ENCODE measurements around the gene TIMP2. TPM values are rescaled to one million over a fixed set of nuclear protein-coding genes. Genes with fewer than 3 reads are reported as not detected.

Gene TIMP2
- total and polyA plus RNA-seq, 2 donors (not counting 3 experiments of a cell fraction or from before 2014, with no cell fraction given): 138 to 318 TPM

DNA sequence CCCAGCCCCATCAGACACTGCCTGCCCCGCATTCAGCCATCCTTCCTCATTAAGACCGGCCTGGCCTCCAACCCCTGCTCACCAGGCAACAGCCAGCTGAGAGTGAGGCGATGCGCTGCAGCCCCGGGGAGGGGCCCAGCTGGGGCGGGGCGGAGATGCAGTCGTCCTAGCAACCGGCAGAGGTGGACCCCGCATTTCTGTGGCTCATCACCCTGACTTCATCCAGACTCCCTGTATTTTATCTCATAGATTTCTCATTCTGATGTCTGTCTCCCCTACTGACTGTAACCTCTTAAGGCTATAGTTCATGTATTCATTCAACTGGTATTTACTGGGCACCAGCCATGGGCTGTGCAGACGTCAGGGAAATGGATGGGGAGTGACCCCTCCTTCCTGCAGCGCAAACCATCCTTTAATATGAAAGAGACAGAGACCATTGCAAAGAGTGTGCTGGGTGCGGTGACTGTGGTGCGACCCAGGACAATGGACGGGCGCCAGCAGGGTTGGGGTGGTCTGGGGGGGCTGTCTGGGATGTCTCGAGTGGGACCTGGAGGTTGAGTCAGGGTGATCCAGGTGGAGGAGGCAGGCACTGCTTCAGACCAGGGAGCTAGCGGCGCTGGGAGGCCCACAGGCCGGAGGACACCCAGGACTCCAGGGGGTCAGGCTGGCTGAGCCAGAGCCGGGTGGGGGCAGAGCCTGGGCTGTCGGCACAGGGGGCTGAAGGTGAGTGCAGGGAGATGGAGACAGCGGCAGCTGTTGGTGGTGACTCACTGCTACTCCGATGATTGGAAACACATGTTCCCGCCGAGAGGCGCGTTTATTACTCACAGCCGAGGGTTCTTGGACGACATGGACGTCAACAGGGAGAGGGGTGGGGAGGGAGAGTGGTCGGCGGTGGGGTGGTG is 10.5 kb upstream of the TIMP2 start:
- POLR2A ChIA-PET: no interaction called here
- Histone ChIP-seq H3K27ac (ENCODE audit: insufficient read depth, low read depth, low read length) (peak overlapping the region; percentile 93), H3K4me1 (ENCODE audit: control insufficient read depth, extremely low read depth, insufficient read depth, low read length) (peaks cover 36% of the 10 kb centered on the region), H3K9me1 (replicated peaks; ENCODE audit: control insufficient read depth, extremely low read depth, insufficient read depth, low read length) (no peaks in the 10 kb centered on the region), H4K20me1 (replicated peaks; ENCODE audit: control insufficient read depth, extremely low read depth, insufficient read depth, low read length) (no peaks in the 10 kb centered on the region), H3K4me3 (replicated peaks in 1 of 3; ENCODE audit: insufficient read depth in 1 of 3, low read depth in 1 of 3, low read length in 3 of 3) (no peak overlapping the region), H3K9ac (replicated peaks; ENCODE audit: extremely low read depth, insufficient read depth, low read length) (no peak overlapping the region), H3K27me3 (ENCODE audit: control insufficient read depth in 2 of 2, insufficient read depth in 2 of 2, low read length in 2 of 2) (no peaks in the 10 kb centered on the region), H3K79me2 (ENCODE audit: control insufficient read depth, insufficient read depth, low read length) (no peaks in the 10 kb centered on the region), H3K9me3 (replicated peaks; ENCODE audit: control insufficient read depth, insufficient read depth, low read length) (no peaks in the 10 kb centered on the region), H2AFZ (ENCODE audit: low read depth, low read length) (no peak overlapping the region), H3K4me2 (ENCODE audit: insufficient read depth, low read length) (no peak overlapping the region), H3K36me3 (ENCODE audit: control insufficient read depth in 2 of 2, extremely low read depth in 1 of 2, insufficient read depth in 2 of 2, low read length in 2 of 2) (no peaks in the 10 kb centered on the region)
- intact Hi-C loops (cut with micrococcal nuclease): loop anchor here (2.0 kb wide), 1 partner anchor 63 kb away; no protein-coding TSS in a partner anchor
- DNase-seq (ENCODE audit: low read depth, low spot score) (peak; percentile 59), FAIRE-seq (peak; percentile 79)
- TF ChIP-seq, protein P1, sequence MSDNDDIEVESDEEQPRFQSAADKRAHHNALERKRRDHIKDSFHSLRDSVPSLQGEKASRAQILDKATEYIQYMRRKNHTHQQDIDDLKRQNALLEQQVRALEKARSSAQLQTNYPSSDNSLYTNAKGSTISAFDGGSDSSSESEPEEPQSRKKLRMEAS (IDR thresholded peaks at IDR 0.05; ENCODE audit: insufficient read depth, insufficient read length): no peak
- TF ChIP-seq GATA2 (IDR thresholded peaks at IDR 0.05; ENCODE audit: insufficient read depth, insufficient read length, low read depth, low read length): no peak
- peak; percentile 37 for TF ChIP-seq JUN (IDR thresholded peaks at IDR 0.05; ENCODE audit: borderline replicate concordance, insufficient read depth, insufficient read length, low read depth)
- TF ChIP-seq EZH2 (IDR thresholded peaks at IDR 0.05; ENCODE audit: borderline replicate concordance, low read depth, low read length, severe bottlenecking): no peak
- BruUV-seq (replicated peaks): no TSS peak
- CTCF ChIA-PET: interaction anchor here (5.4 kb wide), 1 partner anchor 36 kb away, joined by 29 read pairs; no protein-coding TSS in a partner anchor
- dilution Hi-C loops (cut with MboI; ENCODE audit: extremely low pct_ligation_motif_present, low sequenced_read_pairs): no loop called here
